SK-N-SH treated with all-trans-retinoic acid at 6 μM for 48 hours (cell line): ENCODE data around the gene TIMM21.

Experiments used
- ATAC-seq: fragments of 200-7000 bp; cut with Tn5 transposase; 3 replicates; pipeline ENCODE4 v1.9.1; 2020; ENCODE audit warnings: mild to moderate bottlenecking, moderate library complexity
- ARNTL ChIP-seq: fragments of 450-650 bp; formaldehyde crosslinking; IDR thresholded peaks from 2 replicates; pipeline ENCODE4 v1.5.0; 2020; ENCODE audit warnings: low read depth, mild to moderate bottlenecking, moderate library complexity, borderline replicate concordance
- CSRNP3 ChIP-seq: fragments of 250-450 bp; sonication (Bioruptor Pico); IDR thresholded peaks from 2 replicates; pipeline ENCODE4 v1.5.1; 2021; ENCODE audit warnings: mild to moderate bottlenecking, moderate library complexity
- ESRRG ChIP-seq: fragments of 250-450 bp; sonication (Bioruptor Pico); IDR thresholded peaks from 2 replicates; pipeline ENCODE4 v1.6.1; 2021; ENCODE audit warnings: mild to moderate bottlenecking
- GLIS3 ChIP-seq: fragments of 250-450 bp; sonication (Bioruptor Pico); IDR thresholded peaks from 2 replicates; pipeline ENCODE4 v1.5.0; 2020; ENCODE audit warnings: mild to moderate bottlenecking, moderate library complexity
- ISL1 ChIP-seq: fragments of 250-450 bp; sonication (Bioruptor Pico); IDR thresholded peaks from 2 replicates; pipeline ENCODE4 v2.1.2; 2022; ENCODE audit warnings: mild to moderate bottlenecking, moderate library complexity
- OSR1 ChIP-seq: fragments of 250-450 bp; sonication (Bioruptor Pico); IDR thresholded peaks from 2 replicates; pipeline ENCODE4 v1.8.0; 2022; ENCODE audit warnings: moderate library complexity, mild to moderate bottlenecking, inconsistent platforms
- PATZ1 ChIP-seq: fragments of 250-450 bp; sonication (Bioruptor Pico); IDR thresholded peaks from 2 replicates; pipeline ENCODE4 v1.8.0; 2020; ENCODE audit warnings: mild to moderate bottlenecking, moderate library complexity, borderline replicate concordance
- POU6F1 ChIP-seq: fragments of 250-450 bp; sonication (Bioruptor Pico); IDR thresholded peaks from 2 replicates; pipeline ENCODE4 v1.8.0; 2021; ENCODE audit warnings: low read depth, mild to moderate bottlenecking, moderate library complexity, borderline replicate concordance
- PPARA ChIP-seq: fragments of 250-450 bp; sonication (Bioruptor Pico); IDR thresholded peaks from 2 replicates; pipeline ENCODE4 v1.5.0; 2020; ENCODE audit warnings: mild to moderate bottlenecking, borderline replicate concordance
- RARB ChIP-seq: fragments of 250-450 bp; sonication (Bioruptor Pico); IDR thresholded peaks from 2 replicates; pipeline ENCODE4 v1.8.0; 2021; ENCODE audit warnings: mild to moderate bottlenecking, moderate library complexity
- SNAI2 ChIP-seq: fragments of 250-450 bp; sonication (Bioruptor Pico); IDR thresholded peaks from 2 replicates; pipeline ENCODE4 v1.5.0; 2020; ENCODE audit warnings: mild to moderate bottlenecking, moderate library complexity
- TCF4 ChIP-seq: fragments of 250-450 bp; sonication (Bioruptor Pico); IDR thresholded peaks from 2 replicates; pipeline ENCODE4 v1.8.0; 2021; ENCODE audit warnings: mild to moderate bottlenecking, moderate library complexity, borderline replicate concordance
- TOX ChIP-seq: fragments of 250-450 bp; sonication (Bioruptor Pico); IDR thresholded peaks from 2 replicates; pipeline ENCODE4 v1.8.0; 2021; ENCODE audit warnings: mild to moderate bottlenecking, moderate library complexity, borderline replicate concordance
- ZC3H10 ChIP-seq: fragments of 250-450 bp; sonication (Bioruptor Pico); IDR thresholded peaks from 2 replicates; pipeline ENCODE4 v1.5.1; 2021; ENCODE audit warnings: mild to moderate bottlenecking, moderate library complexity
- ZFP30 ChIP-seq: fragments of 450-650 bp; formaldehyde crosslinking; IDR thresholded peaks from 2 replicates; pipeline ENCODE4 v1.5.0; 2022; ENCODE audit warnings: mild to moderate bottlenecking, moderate library complexity
- ZNF565 ChIP-seq: fragments of 450-650 bp; formaldehyde crosslinking; conservative IDR thresholded peaks from 2 replicates; pipeline ENCODE4 v1.5.0; 2020; ENCODE audit warnings: low read depth, mild to moderate bottlenecking, moderate library complexity
- ZNF70 ChIP-seq: fragments of 450-650 bp; formaldehyde crosslinking; IDR thresholded peaks from 2 replicates; pipeline ENCODE4 v1.5.0; 2020; ENCODE audit warnings: mild to moderate bottlenecking, moderate library complexity
- ZNF8 ChIP-seq: fragments of 450-650 bp; formaldehyde crosslinking; IDR thresholded peaks from 2 replicates; pipeline ENCODE4 v1.5.0; 2020; ENCODE audit warnings: mild to moderate bottlenecking, moderate library complexity
- TF ChIP-seq, protein P1 (sequence below): fragments of 250-450 bp; sonication (Bioruptor Pico); IDR thresholded peaks from 2 replicates; pipeline ENCODE4 v1.5.0; 2020; ENCODE audit warnings: mild to moderate bottlenecking, moderate library complexity
- TF ChIP-seq, protein P2 (sequence below): fragments of 250-450 bp; sonication (Bioruptor Pico); IDR thresholded peaks from 2 replicates; pipeline ENCODE4 v1.5.1; 2020; ENCODE audit warnings: low read depth, mild to moderate bottlenecking, moderate library complexity

Gene TIMM21

GRCh38 chr18:74147779-74148542 lies at the start of gene TIMM21, which contains the start of gene FBXO15:
Gene TIMM21, plus strand, starts transcription at chr18:74148523. Its CDS starts 286 bp downstream, at chr18:74148809.
Gene FBXO15, minus strand, starts transcription at chr18:74147834. Its CDS starts 49 bp downstream, at chr18:74147785.
- TF ChIP-seq, protein P1, sequence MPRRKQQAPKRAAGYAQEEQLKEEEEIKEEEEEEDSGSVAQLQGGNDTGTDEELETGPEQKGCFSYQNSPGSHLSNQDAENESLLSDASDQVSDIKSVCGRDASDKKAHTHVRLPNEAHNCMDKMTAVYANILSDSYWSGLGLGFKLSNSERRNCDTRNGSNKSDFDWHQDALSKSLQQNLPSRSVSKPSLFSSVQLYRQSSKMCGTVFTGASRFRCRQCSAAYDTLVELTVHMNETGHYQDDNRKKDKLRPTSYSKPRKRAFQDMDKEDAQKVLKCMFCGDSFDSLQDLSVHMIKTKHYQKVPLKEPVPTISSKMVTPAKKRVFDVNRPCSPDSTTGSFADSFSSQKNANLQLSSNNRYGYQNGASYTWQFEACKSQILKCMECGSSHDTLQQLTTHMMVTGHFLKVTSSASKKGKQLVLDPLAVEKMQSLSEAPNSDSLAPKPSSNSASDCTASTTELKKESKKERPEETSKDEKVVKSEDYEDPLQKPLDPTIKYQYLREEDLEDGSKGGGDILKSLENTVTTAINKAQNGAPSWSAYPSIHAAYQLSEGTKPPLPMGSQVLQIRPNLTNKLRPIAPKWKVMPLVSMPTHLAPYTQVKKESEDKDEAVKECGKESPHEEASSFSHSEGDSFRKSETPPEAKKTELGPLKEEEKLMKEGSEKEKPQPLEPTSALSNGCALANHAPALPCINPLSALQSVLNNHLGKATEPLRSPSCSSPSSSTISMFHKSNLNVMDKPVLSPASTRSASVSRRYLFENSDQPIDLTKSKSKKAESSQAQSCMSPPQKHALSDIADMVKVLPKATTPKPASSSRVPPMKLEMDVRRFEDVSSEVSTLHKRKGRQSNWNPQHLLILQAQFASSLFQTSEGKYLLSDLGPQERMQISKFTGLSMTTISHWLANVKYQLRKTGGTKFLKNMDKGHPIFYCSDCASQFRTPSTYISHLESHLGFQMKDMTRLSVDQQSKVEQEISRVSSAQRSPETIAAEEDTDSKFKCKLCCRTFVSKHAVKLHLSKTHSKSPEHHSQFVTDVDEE (CRISPR knock-in tag) = peak; percentile 84; the same call in 1 of the 2 replicates
- TF ChIP-seq POU6F1 (CRISPR knock-in tag) = no peak
- no peak for TF ChIP-seq ZC3H10
- no peak for TF ChIP-seq ISL1 (CRISPR knock-in tag)
- no peak for TF ChIP-seq TCF4
- TF ChIP-seq ZFP30 (CRISPR knock-in tag) = no peak
- peak; percentile 91 for TF ChIP-seq ZNF8 (CRISPR knock-in tag)
- no peak for TF ChIP-seq ARNTL (CRISPR knock-in tag)
- peak; percentile 98 for ATAC-seq

DNA sequence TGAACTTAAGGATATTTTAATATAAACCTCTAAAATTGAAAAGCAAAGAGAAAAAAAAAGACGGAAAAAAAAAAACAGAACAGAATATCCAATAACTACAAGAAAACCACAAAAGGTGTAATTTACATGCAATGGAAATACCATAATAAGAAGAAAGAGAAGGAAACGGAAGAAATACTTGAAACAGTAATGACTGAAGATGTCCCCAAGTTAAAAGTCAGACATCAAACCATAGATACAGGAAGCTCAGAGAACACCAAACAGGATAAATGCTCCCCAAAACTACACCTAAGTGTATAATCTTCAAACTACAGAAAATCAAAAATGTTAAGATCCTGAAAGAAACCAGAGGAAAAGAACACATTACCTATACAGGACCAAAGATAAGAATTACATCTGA lies 39.9 kb upstream of the TIMM21 start:
- TF ChIP-seq ZNF8 (CRISPR knock-in tag) = no peak
- no peak for TF ChIP-seq TOX (CRISPR knock-in tag)
- TF ChIP-seq, protein P1 (CRISPR knock-in tag) = no peak
- no peak for TF ChIP-seq OSR1 (CRISPR knock-in tag)
- no peak for TF ChIP-seq PATZ1 (CRISPR knock-in tag)
- TF ChIP-seq GLIS3 (CRISPR knock-in tag) = no peak
- no peak for TF ChIP-seq ARNTL (CRISPR knock-in tag)
- TF ChIP-seq, protein P2, sequence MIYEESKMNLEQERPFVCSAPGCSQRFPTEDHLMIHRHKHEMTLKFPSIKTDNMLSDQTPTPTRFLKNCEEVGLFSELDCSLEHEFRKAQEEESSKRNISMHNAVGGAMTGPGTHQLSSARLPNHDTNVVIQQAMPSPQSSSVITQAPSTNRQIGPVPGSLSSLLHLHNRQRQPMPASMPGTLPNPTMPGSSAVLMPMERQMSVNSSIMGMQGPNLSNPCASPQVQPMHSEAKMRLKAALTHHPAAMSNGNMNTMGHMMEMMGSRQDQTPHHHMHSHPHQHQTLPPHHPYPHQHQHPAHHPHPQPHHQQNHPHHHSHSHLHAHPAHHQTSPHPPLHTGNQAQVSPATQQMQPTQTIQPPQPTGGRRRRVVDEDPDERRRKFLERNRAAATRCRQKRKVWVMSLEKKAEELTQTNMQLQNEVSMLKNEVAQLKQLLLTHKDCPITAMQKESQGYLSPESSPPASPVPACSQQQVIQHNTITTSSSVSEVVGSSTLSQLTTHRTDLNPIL = no peak
- TF ChIP-seq TCF4 = no peak
- TF ChIP-seq ZNF70 (CRISPR knock-in tag) = no peak
- TF ChIP-seq CSRNP3 (CRISPR knock-in tag) = no peak
- no peak for TF ChIP-seq RARB (CRISPR knock-in tag)
- TF ChIP-seq PPARA (CRISPR knock-in tag) = no peak
- TF ChIP-seq ZNF565 = no peak
- TF ChIP-seq ZC3H10 = no peak
- TF ChIP-seq ESRRG (CRISPR knock-in tag) = no peak
- no peak for TF ChIP-seq SNAI2
- no peak for ATAC-seq
